ENCODE results near the gene EXOC4.

GRCh38 chr7:133761443-133761842, 508.6 kb downstream of the EXOC4 start:
- no peak for TF ChIP-seq EZH2 (IDR thresholded peaks at IDR 0.05)
- no peak for TF ChIP-seq POLR2AphosphoS5 (IDR thresholded peaks at IDR 0.05; ENCODE audit: borderline replicate concordance, low read depth, low read length)

Measured in SK-N-MC (cell line).